Pancreas (tissue), 10 donors: ENCODE results near the gene GPN1. TPM values are rescaled to one million over a fixed set of nuclear protein-coding genes. Genes with fewer than 3 reads are reported as not detected.
"Not testable (repeated sequence)": the region's sequence is repeated elsewhere in the genome, so short reads cannot be mapped to it uniquely, and the experiment has no call there.

ENCODE experiments used
- ATAC-seq, 4 donors: fragments of 200-7000 bp; cut with Tn5 transposase; one replicate each; pipeline versions ENCODE4 v1.8.0 to v1.9.1; 2020; ENCODE audit warnings: mild to moderate bottlenecking in 4 of 4, moderate library complexity in 4 of 4
- DNase-seq, 6 donors: peaks; one replicate each; pipeline ENCODE4 v3.0.0-alpha.2; 2020
- FAIRE-seq: peaks from 2 replicates; lab custom pipeline; 2012; peaks lifted over from hg19 to GRCh38; lab: Jason Lieb, UNC
- H3K27ac ChIP-seq, 4 donors: fragments of 200-600 bp; sonication (generic); 1 replicate in 3 of 4; 2 replicates in 1 of 4; pipeline versions ENCODE4 v1.5.0 to v1.8.0; 2020
- H3K27me3 ChIP-seq, 4 donors: fragments of 200-600 bp; one replicate each; pipeline ENCODE4 v1.8.0; 2021
- H3K36me3 ChIP-seq, 3 donors: fragments of 200-600 bp; sonication (generic) in 1 of 3; one replicate each; pipeline versions ENCODE4 v1.5.0 to v1.8.0; 2020 to 2021
- H3K4me1 ChIP-seq, 3 donors: fragments of 200-600 bp; one replicate each; pipeline ENCODE4 v1.8.0; 2021
- H3K4me3 ChIP-seq, 4 donors: fragments of 200-600 bp; sonication (generic) in 2 of 4; one replicate each; pipeline versions ENCODE4 v1.5.0 to v1.8.0; 2020 to 2021
- H3K9me3 ChIP-seq, 4 donors: fragments of 200-600 bp; one replicate each; pipeline ENCODE4 v1.8.0; 2021
- CTCF ChIP-seq, 4 donors: fragments of 200-600 bp; sonication (generic) in 3 of 4; IDR thresholded peaks; one replicate each; pipeline versions ENCODE4 v1.5.0 to v1.8.0; 2021; ENCODE audit warnings: antibody characterized with exemption in 4 of 4
- WGBS, 2 donors: extraction: QIAGEN DNeasy Blood & Tissue Kit; methylation state at CpG; one replicate each; pipeline ENCODE4 v1.1.7; 2013; 5-methylcytosine and 5-hydroxymethylcytosine counted together
- intact Hi-C, 3 donors: fragments of 100-400 bp; cut with DNase I; formaldehyde crosslinking; loops; one replicate each; pipeline versions ENCODE4 v1.11.1 to v1.14.2; 2022
- polyA plus RNA-seq, 2 donors: library from polyadenylated mRNA; stranded (reverse); fragments of 200-250 nt; gene quantifications; one replicate each; pipeline ENCODE4 v1.2.3, GENCODE V29; 2013
- total RNA-seq, 6 donors: library from RNA; stranded (reverse); fragmentation: NEBNext Ultra II Directional in 4 of 6; extraction: Animal tissue kit (Norgen Biotek cat#: 25700) in 4 of 6; gene quantifications; one replicate each; pipeline versions ENCODE4 v1.2.1 to v1.2.4, GENCODE V29; 2021 to 2023
- donor health status: healthy with polysubstance abuse.
- donor health status: DM: no; HTN: no; CAD: no; lungs with moderate emphysema.
- donor health status: DM: no; HTN: no; CAD: no.
- donor health status: control.
- donor health status: control.
- donor health status: Bipolar disorder and iron deficiency.
- donor health status: DM: yes; HTN: yes; CAD: no.
- donor health status: DM: no; HTN: no; CAD: no.
- donor health status: DM: no; HTN: no; CAD: no.
- donor health status: DM: yes; HTN: yes; CAD: no.

GPN1 gene
- total and polyA plus RNA-seq, 8 donors, result 7.9 to 17.0 (median 12.0) TPM

GRCh38 chr2:27683390-27684071, 54.7 kb downstream of the GPN1 start:
- H3K4me1 ChIP-seq, result peaks cover 10 to 40% (median 12%) of the 10 kb centered on the region in 3 donors
- no peaks in the 10 kb centered on the region for H3K9me3 ChIP-seq
- WGBS, 2 donors, result 33 to 39% methylated on average over 9 of the region's 9 CpGs
- no peaks in the 10 kb centered on the region for H3K27me3 ChIP-seq
- peaks cover 0 to 29% (median 0%) of the 10 kb centered on the region in 3 donors for H3K36me3 ChIP-seq
- FAIRE-seq, result no peak
- TF ChIP-seq CTCF (IDR thresholded peaks at IDR 0.05), result peak; percentile 92 to 99 (median 97)
- H3K27ac ChIP-seq, result peak overlapping the region in 2 of 4 donors; percentile 75 to 85
- peak in 5 of 6 donors; percentile 63 to 82 (median 71) for DNase-seq
- ATAC-seq, result peak; percentile 62 to 82 (median 79)
- intact Hi-C loops, result no loop called here
- H3K4me3 ChIP-seq, result no peak overlapping the region

- intact Hi-C loops, DNase-seq, H3K27ac ChIP-seq, H3K27me3 ChIP-seq, FAIRE-seq, ATAC-seq, H3K4me3 ChIP-seq, H3K9me3 ChIP-seq: not testable (repeated sequence)
- WGBS, 2 donors, result 91 to 97% methylated on average over 1 of the region's 1 CpG
- peaks cover 10 to 35% (median 12%) of the 10 kb centered on the region in 3 donors for H3K4me1 ChIP-seq
- H3K36me3 ChIP-seq, result peaks cover 0 to 27% (median 0%) of the 10 kb centered on the region in 3 donors
Measured at GRCh38 chr2:27685006-27685405, 56.2 kb downstream of the GPN1 start.

GRCh38 chr2:27685577-27685976, 56.7 kb downstream of the GPN1 start:
- ATAC-seq (no peak), FAIRE-seq (no peak), DNase-seq (no peak)
- peaks cover 0 to 27% (median 0%) of the 10 kb centered on the region in 3 donors for H3K36me3 ChIP-seq
- peaks cover 8 to 31% (median 10%) of the 10 kb centered on the region in 3 donors for H3K4me1 ChIP-seq
- H3K27ac ChIP-seq, result no peak overlapping the region
- H3K27me3 ChIP-seq, result no peaks in the 10 kb centered on the region
- H3K4me3 ChIP-seq, result no peak overlapping the region
- intact Hi-C loops, result no loop called here
- no peak for TF ChIP-seq CTCF (IDR thresholded peaks at IDR 0.05)
- no peaks in the 10 kb centered on the region for H3K9me3 ChIP-seq
- 85 to 94% methylated on average over 3 of the region's 3 CpGs for WGBS, 2 donors

- FAIRE-seq (no peak), ATAC-seq (no peak), DNase-seq (no peak)
- TF ChIP-seq CTCF (IDR thresholded peaks at IDR 0.05), result no peak
- peaks cover 0 to 27% (median 0%) of the 10 kb centered on the region in 3 donors for H3K36me3 ChIP-seq
- no peak overlapping the region for H3K4me3 ChIP-seq
- intact Hi-C loops, result no loop called here
- no peaks in the 10 kb centered on the region for H3K9me3 ChIP-seq
- H3K27me3 ChIP-seq, result no peaks in the 10 kb centered on the region
- 96 to 98% methylated on average over 1 of the region's 1 CpG for WGBS, 2 donors
- no peak overlapping the region for H3K27ac ChIP-seq
- peaks cover 0 to 15% (median under 1%) of the 10 kb centered on the region in 3 donors for H3K4me1 ChIP-seq
Measured at GRCh38 chr2:27687232-27687631, 58.4 kb downstream of the GPN1 start.

- Histone ChIP-seq H3K4me3 (no peak overlapping the region), H3K36me3 (peaks cover 0 to 27% (median 0%) of the 10 kb centered on the region in 3 donors), H3K9me3 (no peaks in the 10 kb centered on the region), H3K27me3 (no peaks in the 10 kb centered on the region), H3K4me1 (no peaks in the 10 kb centered on the region), H3K27ac (no peak overlapping the region)
- WGBS, 2 donors, result 85 to 93% methylated on average over 2 of the region's 2 CpGs
- DNase-seq, result no peak
- TF ChIP-seq CTCF (IDR thresholded peaks at IDR 0.05), result no peak
- peak in 2 of 4 donors; percentile 22 to 50 for ATAC-seq
- no peak for FAIRE-seq
- intact Hi-C loops, result no loop called here
Measured at GRCh38 chr2:27689424-27689823, 60.6 kb downstream of the GPN1 start.
